CD4-positive, alpha-beta T cell treated with Interleukin-21 for 1 hour (primary cell): Measurements from ENCODE around the gene FAXDC2.
A peak's percentile ranks its signal among the peaks of the same experiment; 100 is the strongest.
"Not testable (repeated sequence)": the region's sequence is repeated elsewhere in the genome, so short reads cannot be mapped to it uniquely, and the experiment has no call there.

Experiments used
- DNase-seq: peaks from one replicate; pipeline ENCODE4 v3.0.0-alpha.2; 2020

Gene FAXDC2

DNA sequence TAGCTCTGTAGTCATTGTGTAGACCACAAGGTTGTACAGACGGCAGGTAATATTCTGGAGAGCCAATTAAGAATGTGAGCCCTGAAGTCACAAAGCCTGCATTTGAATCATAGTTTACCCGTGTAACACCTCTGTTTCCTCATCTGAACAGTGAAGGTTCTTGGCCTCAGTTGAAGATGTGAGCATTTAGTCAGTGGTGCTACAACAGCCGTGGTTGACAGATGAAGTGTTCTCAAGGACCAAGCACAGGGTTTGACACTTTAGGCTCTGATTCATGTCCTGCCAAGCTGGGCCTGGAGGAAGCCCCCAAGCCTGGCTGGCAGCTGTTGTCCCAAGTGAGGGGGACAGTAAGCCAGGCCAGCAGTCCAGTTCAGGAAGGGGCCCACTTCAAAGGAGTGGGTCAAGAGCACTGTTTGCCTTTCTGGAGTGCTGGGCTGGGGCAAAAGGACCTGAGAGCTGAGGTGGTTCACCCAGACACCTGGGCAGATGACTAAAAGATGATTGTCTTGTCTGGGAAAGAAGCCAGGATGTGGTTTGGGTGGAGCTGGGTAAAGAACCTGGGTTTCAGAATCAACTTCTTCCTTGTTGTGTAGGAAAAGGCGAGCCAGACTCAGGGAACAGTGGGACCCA is 20.7 kb downstream of the FAXDC2 start:
- DNase-seq: peak; percentile 34

DNA sequence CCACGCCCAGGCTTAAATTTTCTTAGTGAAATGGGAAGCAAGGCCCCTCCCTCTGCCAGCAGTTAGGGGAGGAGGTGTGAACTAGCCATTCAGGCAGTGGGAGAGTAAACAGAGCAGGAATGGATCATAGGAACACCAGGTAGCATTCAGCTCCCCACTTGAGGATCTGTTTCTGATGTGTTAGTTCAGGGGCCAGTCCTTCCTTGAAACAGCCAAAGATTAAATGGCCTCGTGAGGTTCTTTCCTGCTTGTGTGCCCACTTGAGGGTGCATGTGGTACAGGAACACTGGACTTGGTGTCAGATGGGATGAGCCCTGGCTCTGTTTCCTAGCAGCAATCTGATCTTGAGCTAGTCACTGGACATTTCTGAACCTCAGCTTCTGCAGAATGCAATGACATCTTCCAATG is 21.2 kb downstream of the FAXDC2 start:
- DNase-seq: no peak

DNA sequence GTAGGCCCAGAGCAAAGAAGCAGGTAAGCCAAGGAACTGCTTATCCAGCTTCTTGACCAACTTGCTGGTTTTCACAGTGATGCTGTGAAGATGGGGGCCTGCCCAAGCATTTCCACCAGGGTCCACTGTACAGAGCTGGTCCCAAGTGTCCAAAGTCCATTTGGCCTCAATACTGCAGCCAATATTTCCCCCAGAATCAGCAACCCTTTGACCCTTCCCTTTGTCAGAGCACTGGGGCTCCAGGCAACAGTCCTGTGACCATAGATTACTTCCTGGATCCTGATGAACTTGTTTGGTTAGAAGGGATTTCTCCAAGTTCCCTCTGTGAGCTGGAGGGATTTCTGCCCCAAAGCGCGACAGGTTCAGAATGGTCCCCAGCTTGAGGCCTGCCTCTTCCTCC is 26.3 kb downstream of the FAXDC2 start:
- no peak for DNase-seq

DNA sequence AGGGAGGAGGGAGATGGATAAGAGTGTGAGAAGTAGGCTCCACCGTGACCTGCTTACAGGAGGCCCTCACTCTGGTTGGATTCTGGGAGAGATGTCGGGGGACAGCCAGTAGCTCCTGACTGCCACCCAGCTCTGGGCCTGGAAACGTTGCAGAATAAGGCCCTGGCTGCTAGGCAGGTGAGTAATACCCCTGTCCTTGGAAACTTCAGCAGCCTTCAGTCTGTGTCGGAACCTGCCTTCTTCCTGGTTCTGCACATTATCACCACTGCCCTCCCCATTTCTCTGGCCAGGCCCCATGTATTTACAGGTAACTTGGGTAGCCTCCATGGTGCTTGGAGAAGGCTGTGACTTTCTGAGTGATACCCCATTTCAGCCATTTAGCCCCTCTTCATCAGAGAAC is 26.8 kb downstream of the FAXDC2 start:
- DNase-seq: no peak

DNA sequence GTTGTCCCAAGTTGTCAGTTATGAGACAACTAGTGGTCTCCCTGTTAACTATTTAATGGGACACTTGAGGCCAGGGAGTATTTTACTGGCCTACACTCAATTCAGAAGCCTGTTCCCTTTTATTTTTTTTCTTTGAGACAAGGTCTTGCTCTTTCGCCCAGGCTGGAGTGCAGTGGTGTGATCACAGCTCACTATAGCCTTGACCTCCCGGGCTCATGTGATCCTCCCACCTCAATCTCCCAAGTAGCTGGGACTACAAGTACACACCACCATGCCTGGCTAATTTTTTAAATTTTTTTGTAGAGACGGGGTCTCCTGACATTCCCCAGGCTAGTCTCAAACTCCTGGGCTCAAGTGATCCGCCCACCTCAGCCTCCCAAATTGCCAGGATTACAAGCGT is 27.5 kb downstream of the FAXDC2 start:
- DNase-seq: not testable (repeated sequence)

DNA sequence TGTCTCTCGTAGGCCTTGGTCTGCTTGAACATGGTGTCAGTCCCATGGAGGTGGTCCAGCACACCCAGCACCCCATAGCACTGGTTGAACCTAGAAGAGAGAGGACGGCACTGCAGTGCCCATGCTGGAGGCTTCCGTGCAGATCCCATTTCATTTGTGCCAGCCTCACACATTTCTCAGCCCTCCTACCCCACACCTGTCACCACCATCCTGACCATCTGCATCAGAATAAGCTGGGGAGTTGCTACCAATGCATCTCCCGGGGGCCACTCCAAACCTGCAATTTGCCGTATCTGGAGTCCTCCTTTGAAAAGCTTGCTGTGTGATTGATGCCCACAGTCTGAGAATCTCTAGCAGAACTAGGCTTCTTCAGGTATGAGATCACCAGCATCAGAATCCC is 30.0 kb downstream of the FAXDC2 start:
- no peak for DNase-seq

DNA sequence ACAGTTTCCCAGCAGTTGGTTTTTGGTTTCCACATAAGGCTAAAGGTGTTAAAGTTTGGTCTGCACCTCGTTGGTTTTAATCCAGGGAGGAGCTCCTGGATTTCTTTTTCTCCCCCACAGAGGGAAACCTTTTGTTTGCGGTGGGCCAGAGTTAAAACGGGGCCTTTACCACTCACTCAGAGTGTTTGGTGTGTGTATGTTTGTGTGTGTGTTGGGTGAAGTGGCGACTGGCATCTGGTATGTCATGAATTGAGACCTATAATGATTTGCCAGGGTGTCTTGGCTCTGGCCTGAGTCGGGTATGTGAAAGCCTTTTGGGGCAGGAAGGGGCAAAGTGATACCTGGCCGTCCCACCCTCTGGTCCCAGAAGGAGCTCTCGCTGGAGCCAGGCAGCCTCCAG is 30.9 kb downstream of the FAXDC2 start:
- DNase-seq: no peak

DNA sequence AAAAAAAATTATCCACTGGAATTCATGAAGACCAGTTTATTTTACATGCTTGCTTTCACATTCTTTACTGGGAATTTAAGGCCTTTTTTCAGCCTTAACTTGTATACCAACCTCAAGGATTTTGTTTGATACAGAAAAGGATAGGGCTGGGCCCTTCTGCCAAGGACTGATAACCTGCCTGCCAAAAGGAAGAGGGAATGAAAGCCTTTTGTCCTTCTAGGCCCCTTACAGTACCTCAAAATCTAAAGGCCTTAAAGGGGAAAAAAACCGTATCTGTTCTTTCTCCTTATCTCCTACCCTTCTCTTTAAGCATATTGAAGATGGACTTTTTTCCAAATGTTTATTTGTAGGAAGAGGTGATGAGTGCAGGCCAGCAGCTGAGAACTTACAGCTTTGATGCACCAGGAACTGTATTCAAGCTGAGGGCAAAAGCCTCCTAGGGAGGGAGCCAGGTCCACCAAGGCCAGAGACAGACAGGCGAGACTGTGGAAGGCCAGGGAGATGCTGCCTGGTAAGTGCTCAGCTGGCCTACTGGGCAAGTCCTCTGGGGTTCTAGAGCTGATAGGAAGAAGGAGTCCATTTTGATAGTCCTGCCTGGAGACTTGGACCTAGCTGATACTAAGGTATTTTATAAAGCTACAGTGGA is 31.8 kb downstream of the FAXDC2 start:
- no peak for DNase-seq

DNA sequence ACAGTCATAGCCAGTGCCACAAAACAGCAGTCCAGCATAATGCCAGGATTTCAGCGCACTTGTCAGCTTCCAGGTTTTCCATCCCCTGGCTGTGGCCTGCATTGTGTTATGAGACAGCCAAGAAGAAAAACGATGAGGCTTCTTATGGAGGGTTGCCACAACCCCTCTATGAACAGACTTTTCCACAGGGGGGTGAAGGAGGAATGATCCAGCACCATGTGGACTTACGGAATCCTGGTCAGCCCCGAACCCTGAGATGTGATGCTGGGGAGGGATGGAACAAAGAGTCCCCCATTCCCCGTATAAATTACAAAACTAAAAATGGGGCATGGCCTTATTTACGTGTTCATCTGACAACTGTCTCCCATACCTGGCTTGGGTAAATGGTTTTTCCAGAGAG is 32.6 kb downstream of the FAXDC2 start:
- DNase-seq: no peak

DNA sequence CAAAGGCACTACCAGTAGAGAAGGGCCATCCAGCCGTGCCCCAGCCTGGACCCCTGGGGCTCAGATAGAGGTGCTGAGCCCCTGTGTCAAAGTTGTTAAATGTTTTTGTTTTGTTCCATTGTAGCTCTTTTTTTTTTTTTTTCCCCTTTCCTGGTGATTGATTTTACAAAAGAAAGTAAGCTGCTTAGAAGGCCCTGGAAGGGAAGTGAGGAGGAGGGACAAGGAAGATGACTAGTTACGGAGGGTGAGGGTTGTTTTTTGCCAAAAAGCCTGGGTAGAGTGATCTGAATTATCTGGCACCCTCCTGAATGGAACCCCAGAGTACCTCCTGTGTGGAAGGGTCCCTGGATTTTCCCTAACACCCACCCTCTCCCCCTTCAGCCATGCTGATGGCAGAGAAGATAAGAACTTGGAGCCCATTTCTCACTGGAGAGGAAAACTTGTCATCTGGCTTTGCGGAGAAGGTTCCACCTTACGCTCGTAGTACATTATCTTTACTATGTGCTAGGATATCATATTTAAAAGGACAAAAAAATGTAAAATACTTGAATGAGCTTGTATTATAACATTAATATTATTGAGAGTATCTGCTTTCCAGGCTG is 33.4 kb downstream of the FAXDC2 start:
- no peak for DNase-seq

DNA sequence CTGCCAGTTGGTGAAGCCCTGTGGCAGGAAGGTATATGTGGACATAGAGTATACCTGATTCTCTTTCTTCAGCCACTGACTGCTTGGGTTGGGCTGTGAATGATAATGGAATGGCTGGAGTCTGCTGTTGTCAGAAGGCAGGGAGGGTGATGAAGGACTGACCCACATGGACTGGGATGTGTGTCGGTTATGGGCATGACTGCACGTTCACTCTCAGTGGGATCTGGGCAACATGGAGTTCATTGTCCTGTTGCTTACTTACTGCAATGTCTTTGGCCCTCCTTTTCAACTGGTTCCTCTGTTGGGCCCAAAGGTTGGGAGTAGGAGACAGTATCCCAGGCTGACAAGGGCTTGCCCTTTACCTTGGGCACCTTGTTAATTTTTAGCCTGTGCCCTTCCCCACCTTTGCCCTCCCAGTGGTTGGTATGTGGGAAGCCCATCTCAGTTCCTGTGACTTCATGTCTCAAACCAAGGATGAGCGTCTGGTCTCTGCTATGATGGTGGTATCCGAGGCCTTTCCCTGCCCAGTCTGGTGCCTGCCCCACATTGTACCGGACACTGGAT is 34.6 kb downstream of the FAXDC2 start:
- DNase-seq: no peak

DNA sequence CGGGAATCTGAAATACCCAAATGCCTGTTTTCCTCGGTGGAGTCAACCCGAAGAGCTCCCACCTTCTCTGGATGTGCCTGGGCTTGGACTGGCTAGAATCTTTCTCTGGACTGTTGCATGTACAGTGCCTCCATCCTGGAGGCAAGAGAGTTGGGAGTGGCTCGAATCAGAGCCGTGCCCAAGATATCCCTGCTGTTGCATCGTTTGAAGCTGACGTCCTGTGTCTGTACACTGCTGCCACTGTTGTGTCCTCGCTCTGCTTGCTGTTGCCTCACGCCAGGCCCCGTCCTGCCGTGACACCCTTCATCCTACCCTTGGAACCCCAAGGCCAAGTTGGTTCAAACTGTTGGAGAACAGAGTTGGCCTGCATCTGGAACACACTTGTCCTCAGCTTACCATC is 35.4 kb downstream of the FAXDC2 start:
- no peak for DNase-seq

DNA sequence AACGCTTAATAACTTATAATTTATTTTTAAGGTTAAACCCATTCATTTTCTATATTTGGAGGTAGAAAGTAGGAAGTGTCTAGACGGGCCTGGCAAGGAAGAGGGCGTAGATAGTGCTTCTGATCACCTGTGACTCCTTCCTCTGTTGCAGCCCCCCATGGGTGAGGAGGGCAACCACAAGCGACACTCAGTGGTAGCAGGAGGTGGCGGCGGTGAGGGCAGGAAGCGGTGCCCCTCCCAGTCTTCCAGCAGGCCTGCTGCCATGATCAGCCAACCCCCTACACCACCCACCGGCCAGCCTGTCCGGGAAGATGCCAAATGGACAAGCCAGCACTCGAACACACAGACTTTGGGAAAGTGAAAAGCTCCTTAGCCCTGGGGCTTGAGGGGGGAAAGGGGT is 36.7 kb downstream of the FAXDC2 start:
- DNase-seq: peak; percentile 53

DNA sequence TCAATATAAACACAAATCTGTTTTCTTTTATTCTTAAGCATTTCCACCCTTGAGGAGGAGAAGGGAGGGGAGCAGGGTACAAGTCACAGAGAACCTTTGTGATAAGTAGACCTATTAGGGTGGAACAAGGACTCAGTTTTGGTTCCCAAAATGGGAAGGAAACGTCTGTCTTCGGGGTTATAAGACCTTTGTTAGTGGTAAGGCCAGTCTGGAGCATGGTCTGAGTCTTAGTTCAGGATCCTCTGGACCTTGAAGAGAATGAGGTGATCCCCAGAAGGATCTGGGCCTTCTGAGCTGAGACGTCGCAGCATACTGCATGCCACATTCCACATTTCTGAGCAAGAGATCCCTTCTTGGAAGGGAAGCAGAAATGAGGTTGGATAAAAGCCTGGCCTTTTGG is 37.2 kb downstream of the FAXDC2 start:
- DNase-seq: no peak

DNA sequence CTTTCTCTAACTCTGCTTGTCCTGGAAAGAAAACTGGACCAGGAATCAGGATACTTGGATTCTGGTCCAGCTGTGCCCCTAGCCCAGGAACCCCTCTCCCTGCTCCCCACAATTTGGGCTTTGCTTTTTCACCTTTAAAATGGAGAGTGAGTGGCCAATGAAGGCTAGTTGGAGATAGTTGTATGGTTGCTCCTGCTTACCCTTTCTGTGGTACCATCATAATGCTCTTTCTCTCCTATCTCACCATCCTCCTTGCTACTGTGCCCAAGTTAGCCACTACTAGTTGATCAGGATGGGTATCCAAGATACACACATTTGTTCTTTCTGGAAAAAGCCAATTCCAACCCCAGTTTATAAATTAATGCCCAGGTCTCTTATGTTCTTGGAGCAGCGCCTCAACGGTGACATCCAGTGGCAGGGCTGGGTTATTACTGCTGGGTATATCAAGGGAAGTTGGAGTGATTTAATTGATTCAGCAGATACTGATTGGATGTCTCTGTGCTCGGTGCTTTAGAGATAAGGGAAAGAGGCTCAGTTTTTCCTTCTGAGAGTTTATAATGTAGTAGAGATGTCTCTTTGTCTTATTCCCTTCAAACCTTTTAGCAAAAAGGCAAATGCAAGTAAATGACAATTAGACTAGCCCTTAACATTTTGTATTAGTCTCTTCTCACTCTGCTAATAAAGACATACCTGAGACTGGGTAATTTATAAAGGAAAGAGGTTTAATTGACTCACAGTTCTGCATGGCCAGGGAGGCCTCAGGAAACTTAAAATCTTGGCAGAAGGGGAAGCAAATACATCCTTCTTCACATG is 38.5 kb downstream of the FAXDC2 start:
- DNase-seq: peak; percentile 71

DNA sequence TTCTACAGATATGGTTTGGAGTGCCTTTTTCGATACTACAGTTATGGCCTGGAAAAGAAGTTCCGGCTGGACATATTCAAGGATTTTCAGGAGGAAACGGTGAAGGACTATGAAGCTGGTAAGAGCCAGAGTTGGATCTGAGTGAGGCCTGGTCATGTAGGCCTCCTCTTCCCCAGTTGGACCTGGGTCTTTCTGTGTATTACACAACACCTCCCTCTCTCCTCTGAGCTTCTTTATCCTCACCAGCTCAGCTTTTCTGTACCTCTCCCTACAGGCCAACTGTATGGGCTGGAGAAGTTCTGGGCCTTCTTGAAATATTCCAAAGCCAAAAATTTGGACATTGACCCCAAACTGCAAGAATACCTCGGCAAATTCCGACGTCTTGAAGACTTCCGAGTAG is 39.2 kb downstream of the FAXDC2 start:
- no peak for DNase-seq

DNA sequence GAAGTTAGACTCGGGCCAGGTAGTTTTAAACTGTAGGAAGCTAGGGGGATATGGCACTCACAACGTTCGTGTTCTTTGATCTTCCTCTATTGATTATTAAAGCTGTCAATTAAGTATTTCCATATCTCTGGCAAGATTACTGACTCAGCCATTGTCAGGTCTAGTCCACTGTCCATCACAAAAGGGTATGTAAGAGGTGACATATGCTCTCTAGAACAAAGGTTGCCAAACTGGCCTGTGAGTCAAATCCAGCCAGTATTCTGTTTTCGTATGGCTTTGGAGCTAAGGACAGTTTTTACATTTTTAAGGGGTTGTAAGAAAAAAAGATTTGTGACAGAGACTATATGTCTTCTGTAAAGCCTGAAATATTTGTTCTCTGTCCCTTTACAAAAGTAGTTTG is 44.2 kb downstream of the FAXDC2 start:
- DNase-seq: no peak

DNA sequence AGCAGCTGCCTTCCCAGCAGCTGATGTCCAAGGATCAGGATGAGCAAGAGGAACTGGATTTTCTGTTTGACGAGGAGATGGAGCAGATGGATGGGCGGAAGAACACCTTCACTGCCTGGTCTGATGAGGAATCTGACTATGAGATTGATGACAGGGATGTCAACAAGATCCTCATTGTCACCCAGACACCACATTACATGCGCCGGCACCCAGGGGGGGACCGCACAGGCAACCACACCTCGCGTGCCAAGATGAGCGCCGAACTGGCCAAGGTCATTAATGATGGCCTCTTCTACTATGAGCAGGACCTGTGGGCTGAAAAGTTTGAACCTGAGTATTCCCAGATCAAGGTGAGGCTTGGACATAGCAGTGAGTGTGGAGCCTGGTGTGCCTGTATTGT is 48.4 kb downstream of the FAXDC2 start:
- no peak for DNase-seq

DNA sequence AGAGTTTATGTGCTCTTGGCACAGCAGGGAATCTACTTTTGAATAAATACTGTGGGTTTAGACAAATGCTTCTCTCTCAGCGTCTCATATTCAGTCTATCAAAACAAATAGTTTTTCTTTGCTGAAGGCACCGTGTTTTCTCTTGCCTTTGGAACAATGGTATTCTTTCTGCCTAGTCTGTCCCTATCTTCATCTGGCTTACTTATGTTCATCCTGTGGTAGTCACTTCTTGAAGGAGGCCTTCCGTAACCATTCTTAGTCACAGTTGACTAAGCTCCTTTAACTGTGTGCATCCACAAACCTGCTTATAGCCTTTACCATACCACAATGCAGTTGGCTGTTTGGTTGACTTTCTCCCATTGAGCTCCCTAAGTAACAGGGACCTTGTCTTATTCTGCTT is 49.3 kb downstream of the FAXDC2 start:
- no peak for DNase-seq

DNA sequence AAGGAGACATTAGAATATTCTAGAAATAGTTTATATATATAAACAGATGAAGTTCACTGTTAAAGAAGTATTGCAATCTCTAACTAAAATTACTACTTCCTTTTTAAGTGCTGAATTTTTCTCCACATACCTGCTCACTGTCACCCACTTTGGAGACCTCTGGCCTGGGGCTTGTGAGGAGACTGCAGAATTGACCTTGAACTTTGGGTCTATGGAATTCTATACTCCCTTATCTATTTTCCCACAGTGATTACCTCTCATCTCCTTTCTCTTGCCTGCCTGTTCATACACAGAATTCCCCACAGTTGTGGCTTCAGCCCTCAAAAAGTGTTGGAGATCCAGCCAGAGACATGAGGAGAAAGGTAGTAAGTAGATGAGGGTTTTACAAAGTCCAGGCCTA is 49.8 kb downstream of the FAXDC2 start:
- DNase-seq: no peak

DNA sequence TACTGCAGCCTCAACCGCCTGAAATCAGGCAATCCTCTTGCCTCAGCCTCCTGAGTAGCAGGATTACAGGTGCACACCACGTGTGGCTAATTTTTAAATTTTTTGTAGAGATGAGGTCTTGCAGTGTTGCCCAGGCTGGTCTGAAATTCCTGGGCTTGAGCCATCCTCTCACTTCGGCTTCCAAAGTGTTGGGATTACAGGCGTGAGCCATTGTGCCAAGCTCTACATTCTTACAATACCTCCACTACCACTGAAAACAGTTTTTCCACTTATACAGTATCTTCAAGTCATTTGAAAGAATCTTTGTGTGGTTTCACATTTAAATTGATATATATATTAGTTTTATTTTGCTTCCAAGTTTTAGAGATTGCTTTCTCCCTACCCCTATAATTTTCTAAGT is 52.6 kb downstream of the FAXDC2 start:
- DNase-seq: no peak

DNA sequence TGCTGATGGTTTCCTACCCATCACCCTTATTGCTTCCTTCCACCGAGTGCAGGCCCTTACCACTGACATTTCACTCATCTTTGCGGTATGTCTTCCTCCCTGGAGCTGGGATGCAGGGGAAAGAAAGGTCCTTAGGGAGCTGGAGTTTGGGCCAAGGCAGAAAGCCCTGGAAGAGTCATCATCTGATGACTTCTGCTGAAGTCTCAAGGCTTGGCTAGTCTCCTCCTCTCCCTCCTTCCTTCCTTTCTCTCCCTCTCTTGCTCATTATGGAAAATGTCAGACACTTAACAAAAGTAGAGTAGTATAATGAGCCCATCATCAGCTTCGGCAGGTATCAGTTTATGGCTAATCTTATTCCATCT is 55.2 kb downstream of the FAXDC2 start:
- DNase-seq: no peak

DNA sequence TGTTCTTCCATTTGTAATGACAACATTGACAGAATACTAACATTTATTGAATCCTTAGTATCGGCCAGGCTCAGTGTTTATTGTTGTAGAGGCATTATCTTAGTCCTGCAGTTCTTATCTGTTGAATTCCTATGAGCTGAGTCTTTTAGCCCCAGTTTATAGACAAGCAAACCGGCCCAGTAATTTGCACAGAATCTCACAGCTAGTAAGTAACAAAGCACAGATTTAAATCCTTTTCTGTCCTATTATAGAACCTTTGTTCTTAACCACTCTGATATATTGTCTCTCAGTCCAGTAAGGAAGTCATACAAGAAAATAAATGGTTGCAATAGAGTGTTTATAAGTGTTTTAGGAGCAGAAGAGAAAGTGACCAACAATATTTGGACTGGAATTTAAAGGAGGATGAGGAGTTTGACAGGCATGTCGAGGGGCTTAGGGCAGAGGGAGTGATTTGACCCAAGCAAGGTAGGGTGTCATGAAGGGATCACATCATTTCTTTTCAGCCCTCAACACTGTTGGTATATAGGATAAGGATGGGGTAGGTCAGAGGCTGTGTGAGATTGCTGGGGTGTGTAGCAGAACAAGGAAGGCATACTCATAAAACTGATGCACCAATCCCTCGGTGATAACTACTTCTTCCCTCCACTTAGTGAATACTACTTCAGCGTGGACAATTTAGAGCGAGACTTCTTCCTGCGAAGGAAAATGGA is 55.7 kb downstream of the FAXDC2 start:
- DNase-seq: no peak
